ENCODE results near the gene CLCN2. TPM values are rescaled to one million over a fixed set of nuclear protein-coding genes. Genes with fewer than 3 reads are reported as not detected.

CLCN2 gene
- total RNA-seq, 4 donors from 2014 or later: 1.3 to 5.8 (median 1.9) TPM

DNA sequence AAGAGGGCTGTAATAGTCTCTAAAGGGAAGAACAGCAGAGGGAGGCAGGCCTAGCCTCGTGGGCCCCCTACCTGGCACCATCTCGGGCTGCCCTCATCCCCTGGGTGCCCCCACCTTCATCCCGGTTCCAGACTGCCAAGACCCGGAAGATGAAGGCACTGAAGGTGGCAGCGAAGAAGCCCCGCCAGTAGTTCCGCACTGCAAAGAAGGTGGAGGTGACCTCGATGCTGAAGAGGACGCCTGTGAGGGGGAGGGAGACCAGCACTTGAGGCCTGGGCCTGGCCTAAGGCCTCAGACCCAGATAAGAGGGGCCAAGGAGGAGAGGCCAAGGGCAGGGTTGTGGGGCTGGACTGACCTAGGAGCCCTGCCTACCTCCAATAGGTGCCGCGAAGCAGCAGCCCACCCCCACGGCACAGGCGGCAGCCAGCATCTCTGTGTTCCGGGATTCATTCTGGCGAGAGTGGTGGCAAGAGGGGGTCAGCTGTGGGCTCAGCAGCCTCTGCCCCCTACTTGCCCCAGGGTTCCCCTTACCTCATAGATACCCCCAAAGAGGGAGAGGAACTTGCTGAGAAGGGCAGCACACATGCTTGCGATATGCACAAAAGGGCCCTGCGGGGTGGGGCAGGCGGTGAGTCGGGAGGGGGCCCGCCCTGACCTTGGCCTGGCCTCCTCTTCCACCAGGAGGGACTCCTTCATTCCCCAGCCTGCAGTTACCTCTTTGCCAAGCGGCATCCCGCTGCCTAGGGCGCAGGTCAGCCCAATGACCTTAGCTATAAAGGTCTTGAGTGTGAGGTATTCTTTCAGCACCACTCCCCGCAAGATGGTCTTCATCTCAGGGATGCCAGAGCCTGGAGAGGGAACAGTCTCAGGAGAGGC, 3.9 kb downstream of the CLCN2 start:
- TF ChIP-seq, protein P1, sequence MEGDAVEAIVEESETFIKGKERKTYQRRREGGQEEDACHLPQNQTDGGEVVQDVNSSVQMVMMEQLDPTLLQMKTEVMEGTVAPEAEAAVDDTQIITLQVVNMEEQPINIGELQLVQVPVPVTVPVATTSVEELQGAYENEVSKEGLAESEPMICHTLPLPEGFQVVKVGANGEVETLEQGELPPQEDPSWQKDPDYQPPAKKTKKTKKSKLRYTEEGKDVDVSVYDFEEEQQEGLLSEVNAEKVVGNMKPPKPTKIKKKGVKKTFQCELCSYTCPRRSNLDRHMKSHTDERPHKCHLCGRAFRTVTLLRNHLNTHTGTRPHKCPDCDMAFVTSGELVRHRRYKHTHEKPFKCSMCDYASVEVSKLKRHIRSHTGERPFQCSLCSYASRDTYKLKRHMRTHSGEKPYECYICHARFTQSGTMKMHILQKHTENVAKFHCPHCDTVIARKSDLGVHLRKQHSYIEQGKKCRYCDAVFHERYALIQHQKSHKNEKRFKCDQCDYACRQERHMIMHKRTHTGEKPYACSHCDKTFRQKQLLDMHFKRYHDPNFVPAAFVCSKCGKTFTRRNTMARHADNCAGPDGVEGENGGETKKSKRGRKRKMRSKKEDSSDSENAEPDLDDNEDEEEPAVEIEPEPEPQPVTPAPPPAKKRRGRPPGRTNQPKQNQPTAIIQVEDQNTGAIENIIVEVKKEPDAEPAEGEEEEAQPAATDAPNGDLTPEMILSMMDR (IDR thresholded peaks at IDR 0.05; ENCODE audit: low read depth): no peak

DNA sequence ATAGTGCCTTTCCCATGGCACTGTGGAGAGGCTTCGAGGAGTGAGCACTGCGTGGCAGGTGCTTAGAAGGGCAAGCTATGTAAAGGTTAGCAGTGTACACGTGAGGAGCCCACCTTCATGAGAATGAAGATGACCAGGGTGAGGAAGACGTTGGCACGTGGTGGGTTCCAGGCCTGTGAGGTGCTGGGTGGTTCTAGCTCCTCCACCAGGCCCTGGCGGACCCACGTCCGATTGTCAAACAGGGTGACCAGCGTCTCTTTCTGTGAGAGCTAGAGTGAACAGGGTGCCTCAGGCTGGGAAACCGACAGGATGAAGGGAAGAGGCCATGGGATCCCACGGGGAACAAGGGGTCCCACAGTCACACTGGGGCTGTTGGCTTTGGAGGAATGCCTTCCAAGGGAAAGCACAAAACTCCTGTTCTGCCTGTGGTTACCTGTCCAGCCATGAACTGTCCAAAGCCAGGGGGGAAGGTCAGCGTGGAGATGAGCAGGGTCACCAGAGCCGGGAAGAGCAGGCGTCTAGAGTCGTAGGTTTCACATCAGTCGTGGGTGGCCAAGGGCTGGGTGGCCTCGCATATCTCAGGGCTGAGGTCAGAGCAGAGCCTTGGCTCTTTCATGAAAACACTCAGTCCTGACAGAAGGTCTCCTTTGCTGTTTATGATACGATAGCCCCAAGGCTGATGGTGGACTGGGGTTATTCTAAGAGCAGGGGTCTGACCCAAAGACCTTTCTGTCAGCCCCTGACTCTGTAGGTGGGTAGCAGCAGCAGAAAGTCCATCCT, 6.0 kb downstream of the CLCN2 start:
- TF ChIP-seq, protein P1 (IDR thresholded peaks at IDR 0.05; ENCODE audit: low read depth): no peak

DNA sequence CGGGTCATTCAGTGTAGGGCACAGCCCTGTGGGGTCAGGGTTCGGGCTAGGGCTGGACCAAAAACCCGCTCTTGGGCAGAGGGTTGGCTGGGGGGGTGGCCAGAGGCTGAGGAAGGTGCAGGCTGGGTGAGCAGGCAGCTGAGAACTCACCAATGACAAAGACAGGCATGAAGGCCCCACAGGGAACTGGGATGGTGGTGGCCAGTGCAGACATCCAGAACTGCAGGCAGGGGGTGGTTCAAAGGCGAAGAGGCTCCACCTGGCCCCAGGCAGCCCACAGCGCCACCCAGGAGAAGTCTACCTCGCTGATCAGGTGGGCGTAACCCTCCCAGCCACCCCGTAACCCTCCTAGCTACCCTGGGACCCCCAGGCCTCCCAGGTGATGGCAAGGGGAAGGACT, 6.7 kb downstream of the CLCN2 start:
- TF ChIP-seq, protein P1 (IDR thresholded peaks at IDR 0.05; ENCODE audit: low read depth): no peak

DNA sequence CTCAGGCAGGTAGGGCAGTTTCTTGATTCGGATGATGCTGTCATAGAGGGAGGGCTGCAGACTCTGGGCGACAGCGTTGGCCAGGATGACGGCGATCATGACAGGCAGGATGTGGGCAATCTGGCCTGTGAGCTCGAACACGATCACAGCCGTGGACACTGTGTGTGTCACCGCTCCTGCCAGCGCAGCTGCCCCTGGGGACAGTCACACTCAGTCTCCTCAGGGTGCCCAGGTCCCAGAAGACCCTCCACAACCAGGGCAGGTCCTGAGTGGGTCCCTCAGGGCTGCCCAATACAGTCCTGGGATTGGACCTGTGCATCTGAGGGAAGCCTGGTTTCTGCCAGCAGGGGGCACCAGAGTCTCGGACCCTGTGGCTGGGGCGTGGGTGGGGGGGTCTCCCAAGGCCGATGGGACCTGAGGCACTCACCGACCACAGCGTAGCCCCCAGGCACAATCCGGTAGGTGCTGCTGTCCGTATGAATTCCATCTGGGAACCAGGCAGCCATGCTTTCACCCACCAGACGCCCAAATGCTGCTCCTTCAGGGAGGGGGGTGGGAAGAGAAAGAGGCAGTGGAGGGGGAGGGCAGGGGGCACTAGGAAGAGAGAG, 7.2 kb downstream of the CLCN2 start:
- TF ChIP-seq, protein P1 (IDR thresholded peaks at IDR 0.05; ENCODE audit: low read depth): no peak

DNA sequence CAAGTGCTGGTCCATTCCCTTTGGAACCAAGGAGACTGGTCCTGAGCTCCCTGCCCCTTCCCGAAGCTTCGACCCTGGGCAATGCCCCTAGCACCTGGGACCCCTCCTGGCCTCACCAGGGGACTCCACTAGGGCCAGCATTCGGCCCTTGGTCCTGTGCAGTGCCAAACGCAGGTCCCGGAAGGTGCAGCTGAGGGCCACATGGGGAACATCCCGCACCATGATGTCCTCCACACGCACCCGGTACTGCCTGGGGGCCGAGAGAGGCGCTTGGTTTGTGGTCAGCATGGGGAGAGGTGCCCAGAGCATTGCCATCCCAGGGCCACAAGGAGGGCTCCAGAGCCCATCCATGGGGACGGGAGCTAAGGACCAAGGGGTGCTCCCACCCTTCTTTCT, 7.9 kb downstream of the CLCN2 start:
- TF ChIP-seq, protein P1 (IDR thresholded peaks at IDR 0.05; ENCODE audit: low read depth): no peak

DNA sequence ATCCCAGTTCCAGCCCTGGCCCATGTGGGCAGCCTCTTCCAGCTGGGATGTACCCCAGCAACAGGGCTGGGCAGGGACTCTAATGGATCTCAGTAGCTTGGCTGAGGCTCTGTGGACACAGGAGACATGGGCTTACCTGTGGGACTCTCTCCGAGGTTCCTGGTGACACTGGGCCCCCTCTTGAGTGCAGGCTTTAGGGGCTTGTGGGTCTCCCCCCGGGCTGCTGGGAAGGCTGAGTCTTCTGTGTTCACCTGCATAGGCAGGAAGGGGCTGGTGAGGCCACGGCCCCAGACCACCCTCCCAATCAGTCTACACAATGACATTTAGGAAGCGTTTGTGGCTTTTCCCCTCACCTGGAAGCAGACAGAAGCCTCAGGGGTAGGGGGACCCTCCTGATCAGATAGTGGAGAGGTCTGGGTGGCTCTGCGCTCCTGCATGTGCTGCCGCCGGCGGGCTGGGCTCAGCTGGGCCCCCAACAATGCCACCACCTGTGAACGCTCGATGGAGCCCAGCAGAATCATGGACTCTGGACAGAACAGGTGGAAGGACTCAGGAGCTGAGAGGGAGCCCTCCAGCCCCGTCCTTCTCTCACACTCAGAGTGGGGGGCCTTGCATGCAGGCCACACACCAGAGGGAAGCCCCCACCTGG, 8.4 kb downstream of the CLCN2 start:
- TF ChIP-seq, protein P1 (IDR thresholded peaks at IDR 0.05; ENCODE audit: low read depth): no peak
